ENCODE results near the gene MIDN.

The MIDN gene

GRCh38 chr19:1271528-1272422 lies 23.4 kb downstream of the MIDN start:
- DNase-seq, result no peak

- DNase-seq, result no peak
These were observed 24.3 kb downstream of the MIDN start for GRCh38 chr19:1272423-1273262.

- DNase-seq, result no peak
These were observed 25.1 kb downstream of the MIDN start for GRCh38 chr19:1273263-1274041.

- no peak for DNase-seq
These were observed 25.9 kb downstream of the MIDN start for GRCh38 chr19:1274081-1274851.

GRCh38 chr19:1274852-1275259 lies 26.5 kb downstream of the MIDN start:
- no peak for DNase-seq

GRCh38 chr19:1275260-1275975 lies 27.0 kb downstream of the MIDN start, which contains the start of gene FAM174C:
FAM174C (plus strand) TSS chr19:1275530; CDS start chr19:1275550, 20 bp downstream.
- peak; percentile 98 for DNase-seq

GRCh38 chr19:1275976-1276627 lies 27.7 kb downstream of the MIDN start:
- no peak for DNase-seq

GRCh38 chr19:1276628-1277022 lies 28.2 kb downstream of the MIDN start:
- DNase-seq, result peak; percentile 56

GRCh38 chr19:1277061-1277460 lies 28.7 kb downstream of the MIDN start:
- no peak for DNase-seq

- no peak for DNase-seq
These were observed 29.7 kb downstream of the MIDN start for GRCh38 chr19:1278074-1278473.

- DNase-seq, result no peak
These were observed 30.6 kb downstream of the MIDN start for GRCh38 chr19:1278713-1279660.

- peak; percentile 88 for DNase-seq
These were observed 31.5 kb downstream of the MIDN start for GRCh38 chr19:1279782-1280341.

GRCh38 chr19:1280636-1281568 lies 32.5 kb downstream of the MIDN start:
- DNase-seq, result no peak

GRCh38 chr19:1281569-1282287 lies 33.3 kb downstream of the MIDN start:
- DNase-seq, result no peak

GRCh38 chr19:1282588-1283206 lies 34.3 kb downstream of the MIDN start:
- no peak for DNase-seq

- DNase-seq, result no peak
These were observed 35.0 kb downstream of the MIDN start for GRCh38 chr19:1283207-1283916.

Data from activated CD4-positive, alpha-beta T cell treated with anti-CD3 and anti-CD28 coated beads, Interleukin-10, Interleukin-2, amounts not matched to agents 100 ng/mL and 50 ng/mL, durations not matched to agents 16 hours and 8 hours (primary cell).